ENCODE results near the gene CHCHD4. TPM values are rescaled to one million over a fixed set of nuclear protein-coding genes. Genes with fewer than 3 reads are reported as not detected.

Gene CHCHD4
- total and polyA plus RNA-seq, 2 of the 13 experiments (the other 11 are each of a cell fraction or from before 2014, with no cell fraction given) = 15.8 to 24.1 TPM

DNA sequence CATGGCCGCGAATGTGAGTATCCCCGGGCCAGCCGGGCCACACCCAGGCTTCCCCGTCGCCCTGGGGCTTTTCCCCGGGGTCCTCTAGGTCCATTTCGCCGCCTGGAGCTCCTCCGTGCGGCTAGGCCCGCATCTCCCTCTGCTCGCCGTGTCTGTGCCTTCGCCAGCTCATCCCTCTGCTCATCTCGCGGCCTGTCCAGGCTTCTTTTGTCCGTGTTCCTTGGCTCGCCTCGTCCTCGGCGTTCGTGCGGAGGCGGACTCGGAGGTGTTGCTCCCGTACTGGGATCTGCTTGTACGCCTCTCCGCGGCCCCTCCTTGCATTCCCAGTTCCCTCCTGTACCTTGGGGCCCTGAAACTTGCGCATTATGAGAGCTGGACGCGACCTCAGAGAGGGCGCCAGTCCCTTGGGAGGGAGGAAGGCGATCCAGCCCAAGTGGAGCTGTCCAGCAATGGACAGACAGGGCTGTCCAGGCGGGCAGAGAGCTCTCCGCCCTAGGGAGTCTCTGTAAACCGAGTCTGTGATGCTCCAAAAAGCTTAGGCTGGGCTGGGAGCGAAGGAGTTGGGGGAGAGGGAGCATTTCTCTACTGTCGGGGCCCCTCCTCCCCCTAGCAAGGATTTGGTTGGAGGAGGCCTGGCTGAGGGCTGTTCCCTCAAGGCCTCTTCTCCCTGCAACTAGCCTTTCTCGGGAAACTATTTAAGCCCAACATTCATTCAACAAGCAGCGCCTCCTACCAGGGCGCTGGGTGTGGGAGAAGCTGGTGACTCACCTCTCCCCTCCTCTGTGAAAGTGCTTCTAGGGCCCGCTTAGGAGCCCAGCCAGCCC is 735 bp upstream of the CHCHD4 start (continued):
- TF ChIP-seq MTF1 (CRISPR knock-in tag; IDR thresholded peaks at IDR 0.05) (0 out of 2 replicates have a peak, but pooled peaks have one; percentile 37), MBNL3 (CRISPR knock-in tag; conservative IDR thresholded peaks at IDR 0.05) (no peak), SMC3 (IDR thresholded peaks at IDR 0.05; ENCODE audit: low read length) (0 out of 2 replicates have a peak, but pooled peaks have one; percentile 8), PHB2 (IDR thresholded peaks at IDR 0.05; ENCODE audit: partially characterized antibody) (no peak), PHF21A (CRISPR knock-in tag; IDR thresholded peaks at IDR 0.05) (no peak), MEIS2 (CRISPR knock-in tag; IDR thresholded peaks at IDR 0.05) (no peak; the same call in 1 of the 2 replicates), EP300 (IDR thresholded peaks at IDR 0.05; ENCODE audit: low read depth in 2 of 2, low read length in 2 of 2) (no peak), EP300 (CRISPR knock-in tag; IDR thresholded peaks at IDR 0.05; ENCODE audit: borderline replicate concordance) (no peak), RELA (CRISPR knock-in tag; IDR thresholded peaks at IDR 0.05) (no peak), ZNF546 (CRISPR knock-in tag; conservative IDR thresholded peaks at IDR 0.05) (no peak), NR2F2 (IDR thresholded peaks at IDR 0.05; ENCODE audit: borderline replicate concordance, low read depth) (no peak), FOXC1 (CRISPR knock-in tag; IDR thresholded peaks at IDR 0.05; ENCODE audit: borderline replicate concordance) (no peak), NBN (conservative IDR thresholded peaks at IDR 0.05) (no peak), GFI1 (CRISPR knock-in tag; IDR thresholded peaks at IDR 0.05; ENCODE audit: borderline replicate concordance) (peak; percentile 60; the same call in 1 of the 2 replicates), ELF1 (CRISPR knock-in tag; IDR thresholded peaks at IDR 0.05) (no peak), ZEB1 (IDR thresholded peaks at IDR 0.05; ENCODE audit: insufficient replicate concordance, low read depth) (no peak), CREM (IDR thresholded peaks at IDR 0.05) (no peak), CREM (CRISPR knock-in tag; IDR thresholded peaks at IDR 0.05) (no peak), SOX6 (IDR thresholded peaks at IDR 0.05) (no peak), SOX6 (CRISPR knock-in tag; IDR thresholded peaks at IDR 0.05) (no peak), FOSL1 (CRISPR knock-in tag; IDR thresholded peaks at IDR 0.05; ENCODE audit: borderline replicate concordance) (no peak), KLF16 (CRISPR knock-in tag; IDR thresholded peaks at IDR 0.05) (no peak), RXRB (CRISPR knock-in tag; IDR thresholded peaks at IDR 0.05; ENCODE audit: borderline replicate concordance) (no peak), ASH2L (IDR thresholded peaks at IDR 0.05; ENCODE audit: insufficient read length, low read depth, low read length) (no peak), RCOR2 (CRISPR knock-in tag; IDR thresholded peaks at IDR 0.05) (no peak), ARNT2 (CRISPR knock-in tag; IDR thresholded peaks at IDR 0.05; ENCODE audit: low read depth) (no peak; the same call in 1 of the 2 replicates), RAD51 (IDR thresholded peaks at IDR 0.05; ENCODE audit: borderline replicate concordance) (no peak)
- TF ChIP-seq, protein P1, sequence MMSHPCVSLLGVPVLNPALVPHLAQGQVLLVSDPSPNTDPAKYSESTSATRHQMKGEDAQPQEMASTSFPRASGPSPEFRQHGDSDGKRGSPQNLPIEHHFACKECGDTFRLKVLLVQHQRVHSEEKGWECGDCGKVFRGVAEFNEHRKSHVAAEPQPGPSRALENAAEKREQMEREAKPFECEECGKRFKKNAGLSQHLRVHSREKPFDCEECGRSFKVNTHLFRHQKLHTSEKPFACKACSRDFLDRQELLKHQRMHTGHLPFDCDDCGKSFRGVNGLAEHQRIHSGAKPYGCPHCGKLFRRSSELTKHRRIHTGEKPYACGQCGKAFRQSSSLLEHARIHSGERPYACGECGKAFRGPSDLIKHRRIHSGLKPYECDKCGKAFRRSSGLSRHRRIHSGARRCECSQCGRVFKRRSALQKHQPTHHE (CRISPR knock-in tag; IDR thresholded peaks at IDR 0.05; ENCODE audit: borderline replicate concordance) = no peak
- TF ChIP-seq, protein P2, sequence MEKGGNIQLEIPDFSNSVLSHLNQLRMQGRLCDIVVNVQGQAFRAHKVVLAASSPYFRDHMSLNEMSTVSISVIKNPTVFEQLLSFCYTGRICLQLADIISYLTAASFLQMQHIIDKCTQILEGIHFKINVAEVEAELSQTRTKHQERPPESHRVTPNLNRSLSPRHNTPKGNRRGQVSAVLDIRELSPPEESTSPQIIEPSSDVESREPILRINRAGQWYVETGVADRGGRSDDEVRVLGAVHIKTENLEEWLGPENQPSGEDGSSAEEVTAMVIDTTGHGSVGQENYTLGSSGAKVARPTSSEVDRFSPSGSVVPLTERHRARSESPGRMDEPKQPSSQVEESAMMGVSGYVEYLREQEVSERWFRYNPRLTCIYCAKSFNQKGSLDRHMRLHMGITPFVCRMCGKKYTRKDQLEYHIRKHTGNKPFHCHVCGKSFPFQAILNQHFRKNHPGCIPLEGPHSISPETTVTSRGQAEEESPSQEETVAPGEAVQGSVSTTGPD (CRISPR knock-in tag; IDR thresholded peaks at IDR 0.05) = no peak
- TF ChIP-seq, protein P3, sequence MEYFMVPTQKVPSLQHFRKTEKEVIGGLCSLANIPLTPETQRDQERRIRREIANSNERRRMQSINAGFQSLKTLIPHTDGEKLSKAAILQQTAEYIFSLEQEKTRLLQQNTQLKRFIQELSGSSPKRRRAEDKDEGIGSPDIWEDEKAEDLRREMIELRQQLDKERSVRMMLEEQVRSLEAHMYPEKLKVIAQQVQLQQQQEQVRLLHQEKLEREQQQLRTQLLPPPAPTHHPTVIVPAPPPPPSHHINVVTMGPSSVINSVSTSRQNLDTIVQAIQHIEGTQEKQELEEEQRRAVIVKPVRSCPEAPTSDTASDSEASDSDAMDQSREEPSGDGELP (IDR thresholded peaks at IDR 0.05; ENCODE audit: borderline replicate concordance, low read depth) = no peak
